ENCODE data around the gene DSG4. TPM values are rescaled to one million over a fixed set of nuclear protein-coding genes. Genes with fewer than 3 reads are reported as not detected.

DSG4 gene
- total RNA-seq, 1 donor from 2014 or later: not detected

DNA sequence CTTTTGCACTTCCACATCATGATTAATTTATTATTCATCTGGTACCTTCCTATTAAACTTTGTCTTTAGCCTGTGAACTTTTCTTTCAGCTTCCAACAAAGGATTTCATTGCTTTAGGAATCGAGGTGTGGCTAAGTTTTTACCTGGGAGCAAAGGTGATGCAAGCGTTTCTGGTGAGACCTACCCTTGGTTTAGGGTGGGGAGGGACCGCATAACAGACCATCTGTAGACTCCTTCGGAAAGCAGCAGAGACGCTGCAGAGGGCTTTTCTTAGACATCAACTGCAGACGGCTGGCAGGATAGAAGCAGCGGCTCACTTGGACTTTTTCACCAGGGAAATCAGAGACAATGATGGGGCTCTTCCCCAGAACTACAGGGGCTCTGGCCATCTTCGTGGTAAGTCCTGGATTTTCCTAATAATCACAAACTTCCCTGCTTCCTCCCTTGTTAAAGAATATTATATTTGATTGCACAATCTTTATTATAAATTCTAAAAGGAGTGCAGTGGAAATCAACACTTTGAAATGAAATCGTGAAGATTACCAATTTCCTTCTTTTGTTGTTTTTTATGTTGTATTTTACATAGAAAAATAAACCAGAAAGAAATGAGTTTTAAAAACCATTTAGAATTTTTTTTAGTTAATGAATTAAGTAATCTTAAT is 71.1 kb downstream of the DSG4 start, which contains the start of gene DSG3:
Gene DSG3 (plus strand): TSS at position 212 of the 662 bp plus-strand sequence. CDS start 137 bp downstream, at position 349.
- no peak for DNase-seq (ENCODE audit: low read depth in 2 of 2)

DNA sequence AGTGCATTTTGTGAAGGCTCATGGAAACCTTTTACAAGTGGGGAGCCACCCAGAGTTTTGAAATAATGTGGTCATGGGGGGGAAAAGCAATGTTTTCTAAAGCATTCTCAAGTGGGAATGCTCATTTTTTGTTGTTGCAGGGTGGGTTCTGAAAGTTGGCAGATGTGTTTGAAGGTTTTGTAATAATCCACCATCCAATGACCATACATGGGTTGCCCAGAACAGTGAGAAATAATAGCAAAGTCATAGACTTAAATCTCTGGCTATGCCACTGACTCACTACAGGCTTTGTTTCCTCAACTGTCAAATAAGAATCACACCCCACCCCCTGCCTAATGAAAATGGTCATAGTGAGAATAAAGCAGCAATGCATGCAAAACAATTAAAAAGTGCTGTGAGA is 73.8 kb downstream of the DSG4 start:
- no peak for DNase-seq (ENCODE audit: low read depth in 2 of 2)

DNA sequence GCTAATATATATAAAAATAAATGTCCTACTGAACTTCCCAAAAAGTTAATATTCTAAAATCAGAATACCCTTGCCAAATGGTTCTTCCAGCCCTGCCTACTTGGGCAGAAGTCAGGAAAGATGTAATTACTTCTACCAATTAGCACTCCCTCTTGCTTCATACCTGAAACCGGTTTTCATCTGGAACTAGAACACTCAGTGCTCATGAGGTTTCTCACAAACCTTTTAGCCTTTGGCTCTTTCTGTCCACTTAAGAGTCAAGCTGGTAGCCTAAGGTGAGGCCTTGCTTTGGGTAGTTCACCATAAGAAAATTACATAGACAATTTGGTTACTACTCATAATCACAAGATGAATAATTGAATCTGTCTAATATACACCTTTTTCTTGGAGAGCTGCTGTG is 75.0 kb downstream of the DSG4 start:
- DNase-seq (ENCODE audit: low read depth in 2 of 2): no peak

DNA sequence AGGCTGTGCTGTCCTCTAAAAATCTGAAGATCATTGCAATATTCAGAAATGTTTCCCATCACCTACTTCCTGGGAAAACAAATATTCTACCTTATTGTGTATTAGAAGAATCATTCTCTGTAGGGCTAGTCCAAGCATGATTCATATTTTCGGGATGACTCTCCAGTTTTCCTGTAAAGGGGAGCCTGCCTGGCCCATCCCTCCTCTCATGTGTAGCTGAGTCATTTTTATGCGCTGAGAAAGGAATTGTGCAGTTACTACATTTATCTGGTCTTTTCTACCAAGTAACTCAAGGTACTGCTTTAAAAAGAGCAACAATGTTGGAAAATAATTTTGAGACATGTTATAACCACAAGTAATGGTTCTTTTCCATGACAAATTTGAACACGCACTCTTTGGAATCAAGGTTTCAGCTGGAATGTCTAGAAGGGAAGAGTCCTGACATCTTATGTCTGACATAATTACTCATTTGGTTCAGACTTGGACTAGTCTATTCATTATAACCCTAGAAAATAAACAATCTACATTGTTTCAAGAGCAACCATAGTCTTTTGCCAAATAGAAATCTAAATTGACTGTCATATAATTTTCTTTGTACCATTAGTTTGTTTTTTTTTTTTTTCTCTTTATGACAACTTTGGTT is 77.6 kb downstream of the DSG4 start:
- DNase-seq (ENCODE audit: low read depth in 2 of 2): peak in 1 of 2 donors; percentile 20

Other genes with a start within 250 kb of the DSG4 start
- gene DSC1, start 213.9 kb upstream of the DSG4 start, total RNA-seq: not detected in 2 replicates
- gene DSG1, start 58.6 kb upstream of the DSG4 start, total RNA-seq: not detected in 2 replicates
- gene DSG3, start 71.0 kb downstream of the DSG4 start, total RNA-seq: under 0.01 TPM in 1 of 2 replicates, not detected in the other
- 3.3 and 22.3 TPM in 2 replicates for gene DSG2, start 121.4 kb downstream of the DSG4 start, total RNA-seq
- not detected in 2 replicates for gene TTR, start 215.1 kb downstream of the DSG4 start, total RNA-seq

Measured in dermis microvascular lymphatic vessel endothelial cell (primary cell).